Articular chondrocyte of knee joint (primary cell): ENCODE results near the gene BRI3BP. TPM values are rescaled to one million over a fixed set of nuclear protein-coding genes. Genes with fewer than 3 reads are reported as not detected.

Source experiments
- small RNA-seq: library from RNA; depleted of rRNA; stranded (forward); fragments of <200 nt; gene quantifications from one replicate; pipeline ENCODE3, GENCODE V24; 2012
- total RNA-seq: library from RNA; depleted of rRNA; stranded (reverse); fragments of >200 nt; gene quantifications from 2 replicates; pipeline ENCODE4 v1.2.3, GENCODE V29; 2012

The BRI3BP gene, protein sequence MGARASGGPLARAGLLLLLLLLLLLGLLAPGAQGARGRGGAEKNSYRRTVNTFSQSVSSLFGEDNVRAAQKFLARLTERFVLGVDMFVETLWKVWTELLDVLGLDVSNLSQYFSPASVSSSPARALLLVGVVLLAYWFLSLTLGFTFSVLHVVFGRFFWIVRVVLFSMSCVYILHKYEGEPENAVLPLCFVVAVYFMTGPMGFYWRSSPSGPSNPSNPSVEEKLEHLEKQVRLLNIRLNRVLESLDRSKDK
- 3.4 and 5.1 TPM in 2 replicates for total RNA-seq

DNA sequence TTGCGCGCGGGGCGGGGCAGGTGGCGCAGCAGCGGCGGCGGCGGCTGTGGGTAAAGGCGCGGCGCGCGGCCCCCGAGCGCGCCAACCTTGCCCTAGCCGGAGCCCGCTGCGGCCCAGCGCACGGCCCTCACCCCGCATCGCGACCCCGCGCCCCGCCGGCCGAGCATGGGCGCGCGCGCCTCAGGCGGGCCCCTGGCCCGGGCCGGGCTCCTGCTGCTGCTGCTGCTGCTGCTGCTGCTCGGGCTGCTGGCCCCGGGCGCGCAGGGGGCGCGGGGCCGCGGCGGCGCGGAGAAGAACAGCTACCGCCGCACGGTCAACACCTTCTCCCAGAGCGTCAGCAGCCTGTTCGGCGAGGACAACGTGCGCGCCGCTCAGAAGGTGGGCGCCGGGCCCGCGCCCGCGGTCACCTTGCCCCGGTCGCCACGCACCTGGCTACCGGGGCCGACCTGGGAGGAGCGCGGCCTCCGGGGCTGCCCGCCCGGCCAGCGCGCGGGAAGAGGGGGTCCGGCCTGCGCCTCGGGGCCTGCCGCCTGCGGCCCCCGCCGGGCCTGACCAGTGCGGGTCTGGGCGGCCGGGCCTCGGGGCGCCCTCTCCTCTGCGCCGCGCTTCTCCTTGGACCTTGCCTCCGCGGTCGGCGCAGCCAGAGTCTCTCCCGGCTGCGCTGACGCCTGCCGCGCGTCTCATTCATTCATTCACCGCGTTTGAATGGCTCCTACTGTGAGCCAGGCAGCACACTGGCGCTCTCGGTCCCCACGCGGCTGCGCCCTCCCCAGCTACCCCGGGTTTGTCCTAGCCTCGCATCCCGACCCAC lies at the start of gene BRI3BP:
BRI3BP (plus strand) TSS at position 20 of the 811 bp plus-strand sequence; CDS start at position 166, 146 bp downstream.

DNA sequence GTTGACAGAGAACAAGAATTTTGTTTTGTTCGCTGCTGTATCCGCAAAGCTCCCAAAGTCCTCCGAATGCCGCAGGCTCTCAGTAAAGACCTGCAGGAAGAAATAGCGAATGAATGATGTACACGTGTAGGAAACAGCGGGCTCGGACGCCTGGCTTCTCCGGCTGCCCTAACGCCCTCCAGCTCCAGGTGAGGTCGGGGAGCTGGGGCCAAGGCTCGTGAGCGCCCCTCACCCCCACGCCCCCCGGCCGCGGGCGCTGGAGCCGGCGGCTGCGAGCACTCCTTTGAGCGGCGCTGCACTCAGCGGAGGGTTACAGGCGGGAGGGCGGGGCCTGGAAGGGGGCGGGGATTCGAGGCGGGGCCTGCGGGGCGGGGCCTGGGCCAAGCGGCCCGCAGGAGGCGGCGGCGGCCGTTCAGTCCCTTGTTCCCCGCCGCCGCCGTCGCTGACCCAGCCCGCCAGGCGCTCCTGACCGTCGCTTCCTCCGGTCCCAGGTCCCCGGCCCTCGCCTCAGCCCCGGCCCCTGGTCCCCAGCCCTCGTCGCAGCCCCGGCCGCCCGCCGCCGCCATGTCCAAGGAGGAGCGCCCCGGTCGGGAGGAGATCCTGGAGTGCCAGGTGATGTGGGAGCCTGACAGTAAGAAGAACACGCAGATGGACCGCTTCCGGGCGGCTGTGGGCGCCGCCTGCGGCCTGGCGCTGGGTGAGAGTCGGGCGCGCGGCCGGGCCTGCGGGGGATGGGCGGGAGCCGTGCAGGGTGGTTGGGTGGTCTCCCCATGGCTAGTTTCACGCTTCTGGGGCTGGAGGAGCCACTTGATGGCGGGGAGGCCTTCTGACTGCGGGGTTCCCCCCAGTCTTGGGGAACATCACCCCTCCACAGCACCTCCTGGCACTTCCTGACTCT lies 71.8 kb downstream of the BRI3BP start, which contains the start of gene AACS:
AACS (plus strand) TSS at position 415 of the 898 bp plus-strand sequence; CDS start at position 565, 150 bp downstream.

Small RNAs within 50 kb of the gene (small RNA-seq; reads per million reads assigned to genes)
- not detected for gene AC122688.1

Other genes starting within 250 kb of the BRI3BP start
- gene SCARB1, start 129.8 kb upstream of the BRI3BP start, total RNA-seq = 7.8 and 10.1 TPM in 2 replicates
- gene UBC, start 79.0 kb upstream of the BRI3BP start, total RNA-seq = 1,315 and 1,642 TPM in 2 replicates
- 11.0 and 14.4 TPM in 2 replicates for gene DHX37, start 4.5 kb upstream of the BRI3BP start, total RNA-seq
- gene AACS, start 71.8 kb downstream of the BRI3BP start, total RNA-seq = 17.4 and 21.3 TPM in 2 replicates
- 0.86 and 1.0 TPM in 2 replicates for gene TMEM132B, start 192.7 kb downstream of the BRI3BP start, total RNA-seq